Neural cell (in vitro differentiated cells): ENCODE results near the gene PLXDC2. TPM values are rescaled to one million over a fixed set of nuclear protein-coding genes. Genes with fewer than 3 reads are reported as not detected.

Source experiments
- H2AFZ ChIP-seq: fragments of 200-600, 300-800 bp; sonication (generic), shearing (Covaris generic); 2 replicates; pipeline ENCODE4 v1.6.0; 2014; ENCODE audit warnings: low read depth, mild to moderate bottlenecking, antibody characterized with exemption, low read length, moderate library complexity
- H3F3A ChIP-seq: fragments of 200-600 bp; shearing (Covaris generic); 2 replicates; pipeline ENCODE4 v1.6.1; 2016; ENCODE audit warnings: mild to moderate bottlenecking, moderate library complexity, mixed read lengths, antibody characterized with exemption, low read length; ENCODE audit not compliant: insufficient read depth, poor library complexity, severe bottlenecking
- H3K27ac ChIP-seq: fragments of 200-600, 300-800 bp; sonication (generic), shearing (Covaris generic); 2 replicates; pipeline ENCODE4 v1.5.1; 2014; ENCODE audit warnings: mild to moderate bottlenecking, low read length, moderate library complexity
- H3K27me3 ChIP-seq: fragments of 300-800, 200-600 bp; sonication (generic), shearing (Covaris generic); 2 replicates; pipeline ENCODE4 v1.6.0; 2014; ENCODE audit warnings: mild to moderate bottlenecking, low read depth, low read length, moderate library complexity; ENCODE audit not compliant: insufficient read depth
- H3K36me3 ChIP-seq: fragments of 300-800, 200-600 bp; sonication (generic), shearing (Covaris generic); 2 replicates; pipeline ENCODE4 v1.5.1; 2014; ENCODE audit warnings: mild to moderate bottlenecking, antibody characterized with exemption, low read length, moderate library complexity; ENCODE audit not compliant: insufficient read depth
- H3K4me2 ChIP-seq: fragments of 300-800, 200-600 bp; sonication (generic), shearing (Covaris generic); 2 replicates; pipeline ENCODE4 v1.6.0; 2014; ENCODE audit warnings: mild to moderate bottlenecking, low read length
- H3K4me3 ChIP-seq: fragments of 300-800, 200-600 bp; sonication (generic), shearing (Covaris generic); 2 replicates; pipeline ENCODE4 v1.5.1; 2014; ENCODE audit warnings: mild to moderate bottlenecking, low read length, moderate library complexity
- H3K79me2 ChIP-seq: fragments of 200-600 bp; shearing (Covaris generic); replicated peaks from 2 replicates; pipeline ENCODE4 v1.6.0; 2014; ENCODE audit warnings: mild to moderate bottlenecking, low read length, moderate library complexity; ENCODE audit not compliant: insufficient read depth
- H3K9ac ChIP-seq: fragments of 300-800, 200-600 bp; sonication (generic), shearing (Covaris generic); 2 replicates; pipeline ENCODE4 v1.6.1; 2016; ENCODE audit warnings: mild to moderate bottlenecking, low read length, mixed read lengths
- H3K9me2 ChIP-seq: fragments of 200-600 bp; shearing (Covaris generic); 2 replicates; pipeline ENCODE4 v1.6.1; 2016; ENCODE audit warnings: mild to moderate bottlenecking, low read length, mixed read lengths; ENCODE audit not compliant: insufficient read depth
- H3K9me3 ChIP-seq: fragments of 200-600, 300-800 bp; sonication (generic), shearing (Covaris generic); 2 replicates; pipeline ENCODE4 v1.6.1; 2016; ENCODE audit warnings: mild to moderate bottlenecking, mixed run types, low read length, moderate library complexity, mixed read lengths
- H4K20me1 ChIP-seq: fragments of 200-600 bp; shearing (Covaris generic); 2 replicates; pipeline ENCODE4 v1.6.1; 2016; ENCODE audit warnings: mild to moderate bottlenecking, mixed run types; ENCODE audit not compliant: insufficient read depth
- CTCF ChIP-seq: fragments of 450-650 bp; IDR thresholded peaks from 2 replicates; pipeline ENCODE4 v1.5.1; 2014; ENCODE audit warnings: antibody characterized with exemption, mild to moderate bottlenecking, moderate library complexity; ENCODE audit not compliant: poor library complexity, severe bottlenecking
- EP300 ChIP-seq: fragments of 450-650 bp; conservative IDR thresholded peaks from 2 replicates; pipeline ENCODE4 v1.6.1; 2014; ENCODE audit warnings: antibody characterized with exemption, mild to moderate bottlenecking, moderate library complexity; ENCODE audit not compliant: poor library complexity, severe bottlenecking
- EZH2 ChIP-seq: fragments of 200-600, 300-800 bp; shearing (Covaris generic), sonication (generic); IDR thresholded peaks from 2 replicates; pipeline ENCODE4 v1.6.1; 2014; ENCODE audit warnings: antibody characterized with exemption, low read length, borderline replicate concordance, mild to moderate bottlenecking; ENCODE audit not compliant: insufficient read depth, poor library complexity, severe bottlenecking
- MXI1 ChIP-seq: fragments of 450-650 bp; conservative IDR thresholded peaks from 2 replicates; pipeline ENCODE4 v1.6.1; 2014; ENCODE audit warnings: antibody characterized with exemption, mild to moderate bottlenecking; ENCODE audit not compliant: poor library complexity, severe bottlenecking
- POLR2AphosphoS5 ChIP-seq: IDR thresholded peaks from 2 replicates; pipeline ENCODE4 v1.6.1; 2012
- RAD21 ChIP-seq: fragments of 450-650 bp; conservative IDR thresholded peaks from 2 replicates; pipeline ENCODE4 v1.6.1; 2014; ENCODE audit warnings: antibody characterized with exemption, mild to moderate bottlenecking, moderate library complexity
- REST ChIP-seq: IDR thresholded peaks from 2 replicates; pipeline ENCODE4 v1.6.1; 2012; ENCODE audit warnings: borderline replicate concordance
- SMC3 ChIP-seq: fragments of 450-650 bp; conservative IDR thresholded peaks from 2 replicates; pipeline ENCODE4 v1.6.1; 2014; ENCODE audit warnings: antibody characterized with exemption, mild to moderate bottlenecking, moderate library complexity; ENCODE audit not compliant: poor library complexity
- TAF1 ChIP-seq: IDR thresholded peaks from 2 replicates; pipeline ENCODE4 v1.6.1; 2012; ENCODE audit warnings: low read depth
- polyA plus RNA-seq: library from polyadenylated mRNA; depleted of rRNA; stranded (reverse); fragments of >200 nt; gene quantifications from 2 replicates; pipeline ENCODE4 v1.2.3, GENCODE V29; 2014

The PLXDC2 gene
- polyA plus RNA-seq, 1 donor from 2014 or later, result 2.3 TPM

- Histone ChIP-seq H3K4me3 (no peak overlapping the region), H3K36me3 (no peaks in the 10 kb centered on the region), H3K9me2 (no peaks in the 10 kb centered on the region), H3K4me2 (no peak overlapping the region), H2AFZ (no peak overlapping the region), H3F3A (no peaks in the 10 kb centered on the region), H3K9me3 (no peaks in the 10 kb centered on the region), H3K79me2 (no peaks in the 10 kb centered on the region), H3K9ac (no peak overlapping the region), H4K20me1 (no peaks in the 10 kb centered on the region), H3K27ac (no peak overlapping the region), H3K27me3 (no peaks in the 10 kb centered on the region)
- TF ChIP-seq RAD21 (no peak), MXI1 (no peak), EZH2 (no peak), POLR2AphosphoS5 (no peak), REST (no peak), TAF1 (no peak), CTCF (no peak), EP300 (no peak), SMC3 (no peak)
These were observed 354.4 kb downstream of the PLXDC2 start for GRCh38 chr10:20170661-20171060.

- no peaks in the 10 kb centered on the region for H3K9me2 ChIP-seq
- no peaks in the 10 kb centered on the region for H3K36me3 ChIP-seq
- no peaks in the 10 kb centered on the region for H3K79me2 ChIP-seq
- no peaks in the 10 kb centered on the region for H3K9me3 ChIP-seq
- no peak overlapping the region for H3K4me2 ChIP-seq
- H4K20me1 ChIP-seq, result no peaks in the 10 kb centered on the region
- no peaks in the 10 kb centered on the region for H3K27me3 ChIP-seq
- no peak overlapping the region for H3K27ac ChIP-seq
- TF ChIP-seq EZH2, result no peak
- H2AFZ ChIP-seq, result no peak overlapping the region
- H3F3A ChIP-seq, result no peaks in the 10 kb centered on the region
- H3K4me3 ChIP-seq, result no peak overlapping the region
- no peak overlapping the region for H3K9ac ChIP-seq
These were observed 356.8 kb downstream of the PLXDC2 start for GRCh38 chr10:20173046-20173445.

GRCh38 chr10:20175719-20176118, 359.5 kb downstream of the PLXDC2 start:
- no peak for TF ChIP-seq EP300
- TF ChIP-seq REST, result no peak
- no peak for TF ChIP-seq CTCF
- no peak for TF ChIP-seq RAD21
- TF ChIP-seq SMC3, result no peak
- no peak for TF ChIP-seq POLR2AphosphoS5
- no peak for TF ChIP-seq MXI1
- no peak for TF ChIP-seq EZH2
- TF ChIP-seq TAF1, result no peak
- Histone ChIP-seq H3K9me2 (no peaks in the 10 kb centered on the region), H3K9ac (no peak overlapping the region), H4K20me1 (no peaks in the 10 kb centered on the region), H3K36me3 (no peaks in the 10 kb centered on the region), H3K4me3 (no peak overlapping the region), H3K27ac (no peak overlapping the region), H3K4me2 (no peak overlapping the region), H2AFZ (no peak overlapping the region), H3F3A (no peaks in the 10 kb centered on the region), H3K79me2 (no peaks in the 10 kb centered on the region), H3K9me3 (no peaks in the 10 kb centered on the region), H3K27me3 (no peaks in the 10 kb centered on the region)
